ENCODE measurements around the gene ZNF2.

Gene ZNF2

GRCh38 chr2:95232232-95232631, 66.6 kb downstream of the ZNF2 start:
- H3K4me3 ChIP-seq (ENCODE audit: low read length), result no peak overlapping the region
- TF ChIP-seq ZNF274 (IDR thresholded peaks at IDR 0.05; ENCODE audit: low read depth, low read length), result no peak
